HepG2 (cell line): ENCODE data around the gene MTO1. TPM values are rescaled to one million over a fixed set of nuclear protein-coding genes. Genes with fewer than 3 reads are reported as not detected.
A peak's percentile ranks its signal among the peaks of the same experiment; 100 is the strongest.

ENCODE experiments used
- FOXK1 ChIP-seq: sonication (generic); formaldehyde crosslinking; IDR thresholded peaks from 2 replicates; pipeline ENCODE4 v1.4.0; 2020; ENCODE audit warnings: low read depth, missing genetic modification reagents, borderline replicate concordance
- IRF9 ChIP-seq: sonication (generic); formaldehyde crosslinking; IDR thresholded peaks from 2 replicates; pipeline ENCODE4 v1.8.0; 2022; ENCODE audit warnings: missing genetic modification reagents, mild to moderate bottlenecking, borderline replicate concordance
- JUN ChIP-seq: sonication (generic); formaldehyde crosslinking; IDR thresholded peaks from 2 replicates; pipeline ENCODE4 v1.4.0; 2020; ENCODE audit warnings: mild to moderate bottlenecking, missing genetic modification reagents
- MEIS2 ChIP-seq: sonication (generic); formaldehyde crosslinking; IDR thresholded peaks from 2 replicates; pipeline ENCODE4 v1.9.0; 2021; ENCODE audit warnings: mild to moderate bottlenecking, missing genetic modification reagents
- MLLT10 ChIP-seq: sonication (generic); formaldehyde crosslinking; IDR thresholded peaks from 2 replicates; pipeline ENCODE4 v1.4.0; 2020; ENCODE audit warnings: missing genetic modification reagents
- NFKB2 ChIP-seq: sonication (generic); formaldehyde crosslinking; IDR thresholded peaks from 2 replicates; pipeline ENCODE4 v1.4.0; 2020; ENCODE audit warnings: missing genetic modification reagents, borderline replicate concordance
- NR2F1 ChIP-seq, 2 experiments: fragments of 450-650 bp in 1 of 2; formaldehyde crosslinking in 1 of 2; IDR thresholded peaks; 2 replicates each; pipeline versions ENCODE4 v1.5.0 to v1.6.1; 2016 to 2020; ENCODE audit warnings: mild to moderate bottlenecking in 1 of 2, missing compliant biosample characterization in 1 of 2, missing genetic modification reagents in 1 of 2, moderate library complexity in 1 of 2
- PCBP1 ChIP-seq: fragments of 200-400 bp; formaldehyde crosslinking; IDR thresholded peaks from 2 replicates; pipeline ENCODE4 v1.6.1; 2017; ENCODE audit warnings: mild to moderate bottlenecking, low read depth, low read length, borderline replicate concordance
- SMAD1 ChIP-seq: sonication (generic); formaldehyde crosslinking; IDR thresholded peaks from 2 replicates; pipeline ENCODE4 v1.4.0; 2020; ENCODE audit warnings: missing genetic modification reagents, low read depth, mild to moderate bottlenecking, borderline replicate concordance
- ZBTB33 ChIP-seq: sonication (generic); formaldehyde crosslinking; IDR thresholded peaks from 2 replicates; pipeline ENCODE4 v1.4.0; 2020; ENCODE audit warnings: missing genetic modification reagents
- ZFP36L2 ChIP-seq: sonication (generic); formaldehyde crosslinking; IDR thresholded peaks from 2 replicates; pipeline ENCODE4 v1.4.0; 2020; ENCODE audit warnings: missing genetic modification reagents
- ZNF274 ChIP-seq: sonication (generic); formaldehyde crosslinking; IDR thresholded peaks from 2 replicates; pipeline ENCODE4 v1.5.1; 2020; ENCODE audit warnings: mild to moderate bottlenecking, missing genetic modification reagents
- polyA plus RNA-seq, 8 experiments: library from polyadenylated mRNA; depleted of rRNA in 3 of 8; stranded (reverse) in 7 of 8; unstranded in 1 of 8; fragments of >200 nt; fragmentation: Illumina TruSeq in 4 of 8; extraction: Trizol in 4 of 8; gene quantifications; 2 replicates each; pipeline versions ENCODE4 v1.2.1 to v1.2.3, GENCODE V29; 2011 to 2016; ENCODE audit warnings: low read depth in 4 of 8, missing spikeins in 1 of 8, mixed read lengths in 1 of 8; ENCODE audit not compliant: insufficient read depth in 1 of 8
- total RNA-seq, 5 experiments: library from RNA; depleted of rRNA; stranded (reverse); fragments of >200 nt; fragmentation: Illumina TruSeq; extraction: Trizol; gene quantifications; 2 replicates each; pipeline ENCODE4 v1.2.3, GENCODE V29; 2016; ENCODE audit warnings: low read depth in 1 of 5
- TF ChIP-seq, protein P1 (sequence below): IDR thresholded peaks from 2 replicates; pipeline ENCODE4 v1.6.1; 2018; ENCODE audit warnings: missing genetic modification reagents, mild to moderate bottlenecking, missing compliant biosample characterization
- TF ChIP-seq, protein P2 (sequence below): sonication (generic); formaldehyde crosslinking; conservative IDR thresholded peaks from 2 replicates; pipeline ENCODE4 v1.8.1; 2023; ENCODE audit warnings: missing genetic modification reagents
- TF ChIP-seq, protein P3 (sequence below): sonication (generic); formaldehyde crosslinking; IDR thresholded peaks from 2 replicates; pipeline ENCODE4 v1.5.1; 2020; ENCODE audit warnings: mild to moderate bottlenecking, missing genetic modification reagents
- TF ChIP-seq, protein P4 (sequence below): sonication (generic); formaldehyde crosslinking; conservative IDR thresholded peaks from 2 replicates; pipeline ENCODE4 v1.8.0; 2022; ENCODE audit warnings: low read depth, missing genetic modification reagents

The MTO1 gene
- total and polyA plus RNA-seq, 2 of the 13 experiments (the other 11 are each of a cell fraction or from before 2014, with no cell fraction given), result 21.1 to 45.3 TPM

DNA sequence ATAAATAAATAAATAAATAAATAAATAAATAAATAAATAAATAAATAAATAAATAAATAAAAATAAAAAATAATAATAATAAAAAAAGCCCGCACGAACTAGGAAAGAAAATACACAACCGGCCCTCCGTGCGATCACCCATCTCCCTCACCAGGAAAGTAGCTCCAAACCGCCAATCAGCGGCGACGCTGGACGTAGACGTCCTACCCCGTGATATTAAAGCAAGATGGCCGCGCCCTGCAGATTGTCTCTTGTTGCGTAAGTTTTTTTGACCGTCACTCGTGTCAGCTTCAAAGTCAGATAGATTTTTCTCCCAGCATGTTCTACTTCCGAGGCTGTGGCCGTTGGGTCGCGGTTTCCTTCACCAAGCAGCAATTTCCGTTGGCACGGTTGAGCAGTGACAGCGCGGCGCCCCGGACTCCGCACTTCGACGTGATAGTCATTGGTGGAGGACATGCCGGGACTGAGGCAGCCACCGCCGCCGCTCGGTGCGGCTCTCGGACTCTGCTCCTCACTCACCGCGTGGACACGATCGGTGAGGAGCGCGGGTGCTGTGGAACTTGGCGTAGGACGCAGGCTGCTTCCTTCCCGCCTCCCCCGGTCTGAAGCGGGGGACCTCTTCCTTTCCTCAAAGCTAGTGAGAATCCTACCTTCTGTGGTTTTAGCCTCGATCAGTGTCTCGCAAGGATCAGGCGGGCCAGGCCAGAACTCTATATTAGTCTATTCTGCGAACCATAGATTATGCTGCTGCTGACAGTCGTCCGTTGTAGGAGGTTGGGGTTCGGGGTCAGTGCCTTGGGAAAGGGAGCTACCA is at the start of gene MTO1 (continued):
- TF ChIP-seq, protein P1, sequence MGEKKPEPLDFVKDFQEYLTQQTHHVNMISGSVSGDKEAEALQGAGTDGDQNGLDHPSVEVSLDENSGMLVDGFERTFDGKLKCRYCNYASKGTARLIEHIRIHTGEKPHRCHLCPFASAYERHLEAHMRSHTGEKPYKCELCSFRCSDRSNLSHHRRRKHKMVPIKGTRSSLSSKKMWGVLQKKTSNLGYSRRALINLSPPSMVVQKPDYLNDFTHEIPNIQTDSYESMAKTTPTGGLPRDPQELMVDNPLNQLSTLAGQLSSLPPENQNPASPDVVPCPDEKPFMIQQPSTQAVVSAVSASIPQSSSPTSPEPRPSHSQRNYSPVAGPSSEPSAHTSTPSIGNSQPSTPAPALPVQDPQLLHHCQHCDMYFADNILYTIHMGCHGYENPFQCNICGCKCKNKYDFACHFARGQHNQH (CRISPR knock-in tag), result peak; percentile 61; the same call in 1 of the 2 replicates
- TF ChIP-seq ZBTB33 (CRISPR knock-in tag) (0 out of 2 replicates have a peak, but pooled peaks have one; percentile 21), NR2F1 (CRISPR knock-in tag; IDR thresholded peaks at IDR 0.05) (no peak), FOXK1 (CRISPR knock-in tag) (no peak), IRF9 (CRISPR knock-in tag) (peak; percentile 32; the same call in 1 of the 2 replicates), NFKB2 (CRISPR knock-in tag) (no peak; the same call in 1 of the 2 replicates), MEIS2 (CRISPR knock-in tag) (peak; percentile 39; the same call in 1 of the 2 replicates), ZNF274 (peak; percentile 72), JUN (CRISPR knock-in tag) (no peak), MLLT10 (no peak), ZFP36L2 (CRISPR knock-in tag) (no peak), PCBP1 (no peak), SMAD1 (CRISPR knock-in tag) (no peak)
- TF ChIP-seq, protein P2, sequence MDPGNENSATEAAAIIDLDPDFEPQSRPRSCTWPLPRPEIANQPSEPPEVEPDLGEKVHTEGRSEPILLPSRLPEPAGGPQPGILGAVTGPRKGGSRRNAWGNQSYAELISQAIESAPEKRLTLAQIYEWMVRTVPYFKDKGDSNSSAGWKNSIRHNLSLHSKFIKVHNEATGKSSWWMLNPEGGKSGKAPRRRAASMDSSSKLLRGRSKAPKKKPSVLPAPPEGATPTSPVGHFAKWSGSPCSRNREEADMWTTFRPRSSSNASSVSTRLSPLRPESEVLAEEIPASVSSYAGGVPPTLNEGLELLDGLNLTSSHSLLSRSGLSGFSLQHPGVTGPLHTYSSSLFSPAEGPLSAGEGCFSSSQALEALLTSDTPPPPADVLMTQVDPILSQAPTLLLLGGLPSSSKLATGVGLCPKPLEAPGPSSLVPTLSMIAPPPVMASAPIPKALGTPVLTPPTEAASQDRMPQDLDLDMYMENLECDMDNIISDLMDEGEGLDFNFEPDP (CRISPR knock-in tag), result no peak
- TF ChIP-seq, protein P3, sequence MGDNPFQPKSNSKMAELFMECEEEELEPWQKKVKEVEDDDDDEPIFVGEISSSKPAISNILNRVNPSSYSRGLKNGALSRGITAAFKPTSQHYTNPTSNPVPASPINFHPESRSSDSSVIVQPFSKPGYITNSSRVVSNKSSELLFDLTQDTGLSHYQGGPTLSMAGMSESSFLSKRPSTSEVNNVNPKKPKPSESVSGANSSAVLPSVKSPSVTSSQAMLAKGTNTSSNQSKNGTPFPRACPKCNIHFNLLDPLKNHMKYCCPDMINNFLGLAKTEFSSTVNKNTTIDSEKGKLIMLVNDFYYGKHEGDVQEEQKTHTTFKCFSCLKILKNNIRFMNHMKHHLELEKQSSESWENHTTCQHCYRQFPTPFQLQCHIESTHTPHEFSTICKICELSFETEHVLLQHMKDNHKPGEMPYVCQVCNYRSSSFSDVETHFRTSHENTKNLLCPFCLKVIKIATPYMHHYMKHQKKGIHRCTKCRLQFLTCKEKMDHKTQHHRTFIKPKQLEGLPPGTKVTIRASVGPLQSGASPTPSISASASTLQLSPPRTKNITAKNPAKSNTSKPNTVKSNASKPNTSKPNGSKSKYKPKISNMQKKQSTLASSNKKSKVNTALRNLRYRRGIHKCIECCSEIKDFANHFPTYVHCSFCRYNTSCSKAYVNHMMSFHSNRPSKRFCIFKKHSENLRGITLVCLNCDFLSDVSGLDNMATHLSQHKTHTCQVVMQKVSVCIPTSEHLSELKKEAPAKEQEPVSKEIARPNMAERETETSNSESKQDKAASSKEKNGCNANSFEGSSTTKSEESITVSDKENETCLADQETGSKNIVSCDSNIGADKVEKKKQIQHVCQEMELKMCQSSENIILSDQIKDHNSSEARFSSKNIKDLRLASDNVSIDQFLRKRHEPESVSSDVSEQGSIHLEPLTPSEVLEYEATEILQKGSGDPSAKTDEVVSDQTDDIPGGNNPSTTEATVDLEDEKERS, result 0 out of 2 replicates have a peak, but pooled peaks have one; percentile 25
- TF ChIP-seq, protein P4, sequence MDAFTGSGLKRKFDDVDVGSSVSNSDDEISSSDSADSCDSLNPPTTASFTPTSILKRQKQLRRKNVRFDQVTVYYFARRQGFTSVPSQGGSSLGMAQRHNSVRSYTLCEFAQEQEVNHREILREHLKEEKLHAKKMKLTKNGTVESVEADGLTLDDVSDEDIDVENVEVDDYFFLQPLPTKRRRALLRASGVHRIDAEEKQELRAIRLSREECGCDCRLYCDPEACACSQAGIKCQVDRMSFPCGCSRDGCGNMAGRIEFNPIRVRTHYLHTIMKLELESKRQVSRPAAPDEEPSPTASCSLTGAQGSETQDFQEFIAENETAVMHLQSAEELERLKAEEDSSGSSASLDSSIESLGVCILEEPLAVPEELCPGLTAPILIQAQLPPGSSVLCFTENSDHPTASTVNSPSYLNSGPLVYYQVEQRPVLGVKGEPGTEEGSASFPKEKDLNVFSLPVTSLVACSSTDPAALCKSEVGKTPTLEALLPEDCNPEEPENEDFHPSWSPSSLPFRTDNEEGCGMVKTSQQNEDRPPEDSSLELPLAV (CRISPR knock-in tag), result 0 out of 2 replicates have a peak, but pooled peaks have one; percentile 28
